ENCODE measurements around the gene TLE4. TPM values are rescaled to one million over a fixed set of nuclear protein-coding genes. Genes with fewer than 3 reads are reported as not detected.

TLE4 gene
- total RNA-seq, 1 donor from 2014 or later = 10.8 TPM

- no peak for FAIRE-seq
- DNase-seq (ENCODE audit: low read depth) = no peak
Measured at GRCh38 chr9:79700607-79701360, 129.0 kb downstream of the TLE4 start.

GRCh38 chr9:79701651-79702050 lies 129.9 kb downstream of the TLE4 start:
- FAIRE-seq (no peak), DNase-seq (ENCODE audit: low read depth) (no peak)
- Histone ChIP-seq H3K27me3 (ENCODE audit: control insufficient read depth, insufficient read depth, low read length) (no peaks in the 10 kb centered on the region), H3K36me3 (ENCODE audit: control insufficient read depth, insufficient read depth, low read length) (peaks cover 2% of the 10 kb centered on the region), H3K4me3 (ENCODE audit: low read depth, low read length) (no peak overlapping the region)
- TF ChIP-seq, protein P1, sequence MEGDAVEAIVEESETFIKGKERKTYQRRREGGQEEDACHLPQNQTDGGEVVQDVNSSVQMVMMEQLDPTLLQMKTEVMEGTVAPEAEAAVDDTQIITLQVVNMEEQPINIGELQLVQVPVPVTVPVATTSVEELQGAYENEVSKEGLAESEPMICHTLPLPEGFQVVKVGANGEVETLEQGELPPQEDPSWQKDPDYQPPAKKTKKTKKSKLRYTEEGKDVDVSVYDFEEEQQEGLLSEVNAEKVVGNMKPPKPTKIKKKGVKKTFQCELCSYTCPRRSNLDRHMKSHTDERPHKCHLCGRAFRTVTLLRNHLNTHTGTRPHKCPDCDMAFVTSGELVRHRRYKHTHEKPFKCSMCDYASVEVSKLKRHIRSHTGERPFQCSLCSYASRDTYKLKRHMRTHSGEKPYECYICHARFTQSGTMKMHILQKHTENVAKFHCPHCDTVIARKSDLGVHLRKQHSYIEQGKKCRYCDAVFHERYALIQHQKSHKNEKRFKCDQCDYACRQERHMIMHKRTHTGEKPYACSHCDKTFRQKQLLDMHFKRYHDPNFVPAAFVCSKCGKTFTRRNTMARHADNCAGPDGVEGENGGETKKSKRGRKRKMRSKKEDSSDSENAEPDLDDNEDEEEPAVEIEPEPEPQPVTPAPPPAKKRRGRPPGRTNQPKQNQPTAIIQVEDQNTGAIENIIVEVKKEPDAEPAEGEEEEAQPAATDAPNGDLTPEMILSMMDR (IDR thresholded peaks at IDR 0.05; ENCODE audit: insufficient read depth, low read length, severe bottlenecking) = no peak

More at GRCh38 chr9:79700607-79701360, 129.0 kb downstream of the TLE4 start:
- H3K36me3 ChIP-seq (ENCODE audit: control insufficient read depth, insufficient read depth, low read length) = peaks cover 2% of the 10 kb centered on the region
- no peaks in the 10 kb centered on the region for H3K27me3 ChIP-seq (ENCODE audit: control insufficient read depth, insufficient read depth, low read length)
- TF ChIP-seq, protein P1 (IDR thresholded peaks at IDR 0.05; ENCODE audit: insufficient read depth, low read length, severe bottlenecking) = no peak
- no peak overlapping the region for H3K4me3 ChIP-seq (ENCODE audit: low read depth, low read length)

GRCh38 chr9:79705704-79706103 lies 133.9 kb downstream of the TLE4 start:
- Histone ChIP-seq H3K4me3 (ENCODE audit: low read depth, low read length) (no peak overlapping the region), H3K36me3 (ENCODE audit: control insufficient read depth, insufficient read depth, low read length) (peaks cover 6% of the 10 kb centered on the region), H3K27me3 (ENCODE audit: control insufficient read depth, insufficient read depth, low read length) (no peaks in the 10 kb centered on the region)
- FAIRE-seq (no peak), DNase-seq (ENCODE audit: low read depth) (no peak)
- TF ChIP-seq, protein P1 (IDR thresholded peaks at IDR 0.05; ENCODE audit: insufficient read depth, low read length, severe bottlenecking) = no peak

DNA sequence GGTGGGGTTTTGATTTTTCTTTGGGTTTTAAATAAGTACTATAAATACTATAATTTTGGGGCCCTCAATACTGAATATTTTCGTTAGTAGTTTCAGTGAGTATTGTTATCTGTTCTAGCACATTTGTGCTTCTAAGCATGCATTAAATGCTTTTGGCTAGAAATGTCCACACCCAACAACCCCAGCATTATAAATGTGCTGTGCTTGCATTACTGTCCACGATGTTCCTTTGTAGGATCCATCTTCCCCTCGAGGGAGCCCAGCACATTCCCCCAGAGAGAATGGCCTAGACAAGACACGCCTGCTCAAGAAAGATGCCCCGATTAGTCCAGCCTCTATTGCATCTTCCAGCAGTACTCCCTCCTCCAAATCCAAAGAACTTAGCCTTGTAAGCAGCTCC lies 134.7 kb downstream of the TLE4 start:
- DNase-seq (ENCODE audit: low read depth) = no peak
- Histone ChIP-seq H3K27me3 (ENCODE audit: control insufficient read depth, insufficient read depth, low read length) (no peaks in the 10 kb centered on the region), H3K36me3 (ENCODE audit: control insufficient read depth, insufficient read depth, low read length) (peaks cover 6% of the 10 kb centered on the region), H3K4me3 (ENCODE audit: low read depth, low read length) (no peak overlapping the region)
- no peak for FAIRE-seq
- TF ChIP-seq, protein P1 (IDR thresholded peaks at IDR 0.05; ENCODE audit: insufficient read depth, low read length, severe bottlenecking) = no peak

DNA sequence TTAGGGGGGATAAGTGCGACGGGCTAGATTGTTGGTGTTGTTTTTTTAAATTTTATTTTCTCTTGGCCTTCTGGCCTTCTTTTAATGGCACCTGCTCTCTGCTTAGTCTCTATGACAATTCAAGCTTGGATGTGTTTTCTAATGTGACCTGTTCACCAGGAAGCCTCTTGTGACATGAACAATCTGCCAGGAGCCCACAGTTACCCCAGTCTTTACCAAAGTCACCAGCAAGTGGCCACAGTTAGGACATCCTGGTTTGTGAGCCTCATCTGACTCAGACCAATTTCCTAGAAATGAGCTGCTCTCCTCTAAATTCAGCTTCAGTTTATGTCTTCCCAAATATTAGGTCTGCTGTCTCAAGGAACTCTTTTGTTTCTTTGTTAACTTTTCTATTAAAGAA lies 135.8 kb downstream of the TLE4 start:
- FAIRE-seq (no peak), DNase-seq (ENCODE audit: low read depth) (no peak)
- TF ChIP-seq, protein P1 (IDR thresholded peaks at IDR 0.05; ENCODE audit: insufficient read depth, low read length, severe bottlenecking) = no peak
- H3K27me3 ChIP-seq (ENCODE audit: control insufficient read depth, insufficient read depth, low read length) = no peaks in the 10 kb centered on the region
- no peak overlapping the region for H3K4me3 ChIP-seq (ENCODE audit: low read depth, low read length)
- peaks cover 6% of the 10 kb centered on the region for H3K36me3 ChIP-seq (ENCODE audit: control insufficient read depth, insufficient read depth, low read length)

GRCh38 chr9:79708541-79708940 lies 136.8 kb downstream of the TLE4 start:
- H3K36me3 ChIP-seq (ENCODE audit: control insufficient read depth, insufficient read depth, low read length) = peaks cover 6% of the 10 kb centered on the region

More at GRCh38 chr9:79708541-79708940, 136.8 kb downstream of the TLE4 start:
- FAIRE-seq (no peak), DNase-seq (ENCODE audit: low read depth) (no peak)
- no peak overlapping the region for H3K4me3 ChIP-seq (ENCODE audit: low read depth, low read length)
- no peaks in the 10 kb centered on the region for H3K27me3 ChIP-seq (ENCODE audit: control insufficient read depth, insufficient read depth, low read length)
- TF ChIP-seq, protein P1 (IDR thresholded peaks at IDR 0.05; ENCODE audit: insufficient read depth, low read length, severe bottlenecking) = no peak

Data from bronchial epithelial cell (primary cell).